Psoas muscle (tissue), 8 donors: ENCODE data around the gene CPTP. TPM values are rescaled to one million over a fixed set of nuclear protein-coding genes. Genes with fewer than 3 reads are reported as not detected.

Experiments used
- ATAC-seq, 4 donors: fragments of 200-7000 bp; cut with Tn5 transposase; one replicate each; pipeline ENCODE4 v1.9.1; 2020; ENCODE audit warnings: moderate library complexity in 3 of 4, mild to moderate bottlenecking in 2 of 4
- DNase-seq, 2 donors: peaks; one replicate each; pipeline ENCODE4 v3.0.0-alpha.2; 2020
- H3K27ac ChIP-seq: fragments of 200-600 bp; one replicate; pipeline ENCODE4 v1.8.0; 2022
- H3K27me3 ChIP-seq, 3 donors: fragments of 200-600 bp in 1 of 3; one replicate each; pipeline versions ENCODE4 v1.6.1 to v1.8.0; 2013 to 2022; ENCODE audit warnings: low read length in 2 of 3, mild to moderate bottlenecking in 2 of 3, moderate library complexity in 1 of 3; ENCODE audit not compliant: insufficient read depth in 3 of 3
- H3K36me3 ChIP-seq, 2 donors: fragments of 200-600 bp in 1 of 2; one replicate each; pipeline versions ENCODE4 v1.6.1 to v1.8.0; 2013 to 2022; ENCODE audit warnings: low read depth in 1 of 2, mild to moderate bottlenecking in 1 of 2, moderate library complexity in 1 of 2; ENCODE audit not compliant: insufficient read depth in 1 of 2
- H3K4me1 ChIP-seq: fragments of 200-600 bp; one replicate; pipeline ENCODE4 v1.8.0; 2022
- H3K4me3 ChIP-seq: fragments of 200-600 bp; one replicate; pipeline ENCODE4 v1.8.0; 2022; ENCODE audit warnings: mild to moderate bottlenecking
- H3K9me3 ChIP-seq: fragments of 200-600 bp; one replicate; pipeline ENCODE4 v1.8.0; 2022
- CTCF ChIP-seq: fragments of 200-600 bp; IDR thresholded peaks from one replicate; pipeline ENCODE4 v1.8.0; 2022; ENCODE audit warnings: antibody characterized with exemption
- WGBS, 3 donors: extraction: QIAGEN DNeasy Blood & Tissue Kit; methylation state at CpG; one replicate each; pipeline versions ENCODE4 v1.1.6 to v1.1.7; 2013; 5-methylcytosine and 5-hydroxymethylcytosine counted together
- intact Hi-C, 2 donors: fragments of 100-400 bp; cut with DNase I; formaldehyde crosslinking; loops; one replicate each; pipeline versions ENCODE4 v1.11.0 to v1.14.2; 2022
- polyA plus RNA-seq, 3 donors: library from polyadenylated mRNA; stranded (reverse); fragments of 200-250 nt; gene quantifications; one replicate each; pipeline ENCODE4 v1.2.3, GENCODE V29; 2013
- total RNA-seq, 4 donors: library from RNA; stranded (reverse); fragmentation: NEBNext Ultra II Directional in 2 of 4; extraction: Animal tissue kit (Norgen Biotek cat#: 25700) in 2 of 4; gene quantifications; one replicate each; pipeline versions ENCODE4 v1.2.1 to v1.2.4, GENCODE V29; 2021 to 2023
- donor health status: healthy with polysubstance abuse.
- donor health status: DM: no; HTN: no; CAD: no; lungs with moderate emphysema.
- donor health status: Bipolar disorder and iron deficiency.
- donor health status: healthy.
- donor health status: DM: yes; HTN: yes; CAD: no.
- donor health status: DM: no; HTN: no; CAD: no.
- donor health status: DM: no; HTN: no; CAD: no.
- donor health status: DM: yes; HTN: yes; CAD: no.

The CPTP gene
- total and polyA plus RNA-seq, 7 donors, result 18.2 to 39.5 (median 31.3) TPM

GRCh38 chr1:1344655-1345361 lies 20.2 kb downstream of the CPTP start:
- DNase-seq, result peak; percentile 67 to 86
- peak overlapping the region; percentile 97 for H3K27ac ChIP-seq
- peak; percentile 37 for TF ChIP-seq CTCF

GRCh38 chr1:1345384-1345783 lies 20.8 kb downstream of the CPTP start:
- TF ChIP-seq CTCF, result no peak
- intact Hi-C loops, result loop anchor here in 1 of 2 donors (5.0 kb wide), 1 partner anchor 38 kb away; the partner anchor contains the start of genes ACAP3 and PUSL1
- no peaks in the 10 kb centered on the region for H3K9me3 ChIP-seq
- ATAC-seq (no peak), DNase-seq (no peak)
- H3K27ac ChIP-seq, result peak overlapping the region; percentile 97
- peak overlapping the region; percentile 73 for H3K4me3 ChIP-seq
- H3K27me3 ChIP-seq, result no peaks in the 10 kb centered on the region
- 43 to 58% (median 54%) methylated on average over 15 to 16 of the region's 16 CpGs for WGBS, 3 donors
- peaks cover 53% of the 10 kb centered on the region for H3K4me1 ChIP-seq
- peaks cover 4 to 11% of the 10 kb centered on the region in 2 donors for H3K36me3 ChIP-seq

More at GRCh38 chr1:1344655-1345361, 20.2 kb downstream of the CPTP start:
- peak; percentile 62 to 75 (median 72) for ATAC-seq
- peaks cover 53% of the 10 kb centered on the region for H3K4me1 ChIP-seq
- H3K27me3 ChIP-seq, result no peaks in the 10 kb centered on the region
- intact Hi-C loops, result loop anchor here in 1 of 2 donors (5.0 kb wide), 1 partner anchor 38 kb away; the partner anchor contains the start of genes ACAP3 and PUSL1
- H3K4me3 ChIP-seq, result peak overlapping the region; percentile 73
- H3K9me3 ChIP-seq, result no peaks in the 10 kb centered on the region
- WGBS, 3 donors, result 45 to 55% (median 47%) methylated on average over 13 to 15 of the region's 15 CpGs
- H3K36me3 ChIP-seq, result peaks cover 4 to 16% of the 10 kb centered on the region in 2 donors

GRCh38 chr1:1345860-1346500 lies 21.4 kb downstream of the CPTP start:
- no peak for DNase-seq
- H3K9me3 ChIP-seq, result no peaks in the 10 kb centered on the region
- no peaks in the 10 kb centered on the region for H3K27me3 ChIP-seq
- peak overlapping the region; percentile 73 for H3K4me3 ChIP-seq
- no peak for TF ChIP-seq CTCF
- no peak for ATAC-seq
- intact Hi-C loops, result loop anchor here in 1 of 2 donors (5.0 kb wide), 1 partner anchor 39 kb away; the partner anchor contains the start of genes ACAP3 and PUSL1
- peaks cover 53% of the 10 kb centered on the region for H3K4me1 ChIP-seq
- peak overlapping the region; percentile 97 for H3K27ac ChIP-seq
- WGBS, 3 donors, result 29 to 44% (median 31%) methylated on average over 9 to 12 of the region's 12 CpGs
- H3K36me3 ChIP-seq, result peaks cover 4 to 9% of the 10 kb centered on the region in 2 donors

GRCh38 chr1:1346501-1346890 lies 21.9 kb downstream of the CPTP start:
- DNase-seq (no peak), ATAC-seq (no peak)
- peak overlapping the region; percentile 73 for H3K4me3 ChIP-seq
- H3K36me3 ChIP-seq, result peaks cover 0 to 4% of the 10 kb centered on the region in 2 donors
- H3K27ac ChIP-seq, result peak overlapping the region; percentile 97
- H3K4me1 ChIP-seq, result peaks cover 55% of the 10 kb centered on the region
- WGBS, 3 donors, result 65 to 83% (median 65%) methylated on average over 10 of the region's 10 CpGs
- intact Hi-C loops, result loop anchor here in 1 of 2 donors (5.0 kb wide), 1 partner anchor 39 kb away; the partner anchor contains the start of genes ACAP3 and PUSL1
- H3K27me3 ChIP-seq, result no peaks in the 10 kb centered on the region
- TF ChIP-seq CTCF, result no peak
- no peaks in the 10 kb centered on the region for H3K9me3 ChIP-seq
